ENCODE measurements around the gene PLCG1.

DNA sequence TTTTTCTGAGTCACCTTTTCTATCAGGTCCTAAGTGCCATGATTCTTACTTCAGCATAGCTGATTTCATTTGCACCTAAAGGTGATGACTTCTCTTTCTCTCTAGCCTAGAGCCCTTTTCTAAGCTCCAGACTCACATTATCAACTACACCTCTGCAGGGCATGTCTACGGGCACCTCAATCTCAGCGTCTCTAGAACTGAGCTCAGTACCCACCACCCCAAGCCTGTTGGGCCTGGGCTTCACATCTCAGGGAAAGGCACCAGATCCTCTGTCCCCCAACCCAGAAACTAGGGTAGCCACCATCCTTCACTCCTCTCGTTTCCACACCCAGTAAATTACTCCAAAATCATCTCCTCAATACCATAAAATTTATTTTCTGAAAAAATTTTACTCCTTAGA, 10.6 kb upstream of the PLCG1 start:
- TF ChIP-seq, protein P1, sequence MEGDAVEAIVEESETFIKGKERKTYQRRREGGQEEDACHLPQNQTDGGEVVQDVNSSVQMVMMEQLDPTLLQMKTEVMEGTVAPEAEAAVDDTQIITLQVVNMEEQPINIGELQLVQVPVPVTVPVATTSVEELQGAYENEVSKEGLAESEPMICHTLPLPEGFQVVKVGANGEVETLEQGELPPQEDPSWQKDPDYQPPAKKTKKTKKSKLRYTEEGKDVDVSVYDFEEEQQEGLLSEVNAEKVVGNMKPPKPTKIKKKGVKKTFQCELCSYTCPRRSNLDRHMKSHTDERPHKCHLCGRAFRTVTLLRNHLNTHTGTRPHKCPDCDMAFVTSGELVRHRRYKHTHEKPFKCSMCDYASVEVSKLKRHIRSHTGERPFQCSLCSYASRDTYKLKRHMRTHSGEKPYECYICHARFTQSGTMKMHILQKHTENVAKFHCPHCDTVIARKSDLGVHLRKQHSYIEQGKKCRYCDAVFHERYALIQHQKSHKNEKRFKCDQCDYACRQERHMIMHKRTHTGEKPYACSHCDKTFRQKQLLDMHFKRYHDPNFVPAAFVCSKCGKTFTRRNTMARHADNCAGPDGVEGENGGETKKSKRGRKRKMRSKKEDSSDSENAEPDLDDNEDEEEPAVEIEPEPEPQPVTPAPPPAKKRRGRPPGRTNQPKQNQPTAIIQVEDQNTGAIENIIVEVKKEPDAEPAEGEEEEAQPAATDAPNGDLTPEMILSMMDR (IDR thresholded peaks at IDR 0.05) = no peak
- no peak for TF ChIP-seq POLR2A (IDR thresholded peaks at IDR 0.05)
